T-helper 1 cell treated with Interleukin-12 subunit alpha and Interleukin-12 subunit beta and Interleukin-4 antibody, amounts not matched to agents 30 μg/mL and 1 μg/mL, for 36 hours (primary cell): ENCODE results near the gene PLOD2.

Experiments
- H3K27ac Mint-ChIP-seq: one replicate; pipeline ENCODE4 v1.8.0; 2021; ENCODE audit warnings: mild to moderate bottlenecking, mixed read lengths
- H3K27me3 Mint-ChIP-seq: one replicate; pipeline ENCODE4 v1.8.0; 2021; ENCODE audit warnings: low read depth, mixed read lengths
- H3K36me3 Mint-ChIP-seq: one replicate; pipeline ENCODE4 v1.8.0; 2021; ENCODE audit warnings: low read depth, mixed read lengths
- H3K4me1 Mint-ChIP-seq: one replicate; pipeline ENCODE4 v1.8.0; 2021; ENCODE audit warnings: low read depth, mixed read lengths
- H3K4me3 Mint-ChIP-seq: one replicate; pipeline ENCODE4 v1.8.0; 2021; ENCODE audit warnings: mild to moderate bottlenecking, moderate library complexity, mixed read lengths
- H3K9me3 Mint-ChIP-seq: one replicate; pipeline ENCODE4 v1.8.0; 2021; ENCODE audit warnings: mixed read lengths

Gene PLOD2

DNA sequence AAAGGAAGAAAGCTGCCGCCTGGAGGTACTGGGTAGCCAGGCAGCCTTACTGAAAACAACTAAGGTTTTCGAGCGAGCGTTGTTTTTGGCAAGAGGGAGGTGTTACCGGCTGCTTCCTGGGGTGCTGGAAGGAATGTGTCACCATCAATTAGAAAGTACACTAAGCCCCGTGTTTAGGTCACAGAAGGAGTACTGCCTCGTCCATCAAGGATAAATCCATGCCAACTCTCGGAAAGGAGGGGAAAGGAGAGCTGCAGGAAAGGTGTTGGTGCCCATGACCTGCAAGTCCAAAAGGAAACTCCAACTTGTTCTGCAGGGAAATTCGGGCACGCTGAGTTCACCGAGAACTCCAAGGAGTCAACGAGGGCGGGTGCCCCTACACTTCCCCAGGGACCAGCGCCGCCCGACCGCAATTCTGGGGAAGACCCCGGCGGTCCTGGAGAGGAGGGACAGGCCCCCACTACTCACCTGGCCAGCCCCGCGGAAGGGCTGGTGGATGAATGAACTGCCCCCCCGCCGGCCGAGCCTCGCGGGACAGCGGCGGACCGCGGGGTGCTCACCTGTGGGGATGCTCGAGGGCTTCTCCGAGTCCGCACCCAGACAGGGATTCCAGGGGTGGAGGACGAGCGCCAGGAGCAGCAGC is 542 bp downstream of the PLOD2 start:
- peaks cover 10% of the 10 kb centered on the region for H3K4me1 Mint-ChIP-seq
- peaks cover 2% of the 10 kb centered on the region for H3K36me3 Mint-ChIP-seq
- H3K4me3 Mint-ChIP-seq, result peak overlapping the region; percentile 79
- H3K27ac Mint-ChIP-seq, result no peak overlapping the region
- H3K9me3 Mint-ChIP-seq, result no peaks in the 10 kb centered on the region
- H3K27me3 Mint-ChIP-seq, result peaks cover 69% of the 10 kb centered on the region

GRCh38 chr3:146159616-146160320 is 1.2 kb downstream of the PLOD2 start:
- no peaks in the 10 kb centered on the region for H3K9me3 Mint-ChIP-seq
- peak overlapping the region; percentile 4 for H3K4me3 Mint-ChIP-seq
- peaks cover 2% of the 10 kb centered on the region for H3K36me3 Mint-ChIP-seq
- no peak overlapping the region for H3K27ac Mint-ChIP-seq
- H3K4me1 Mint-ChIP-seq, result peaks cover 10% of the 10 kb centered on the region
- H3K27me3 Mint-ChIP-seq, result peaks cover 64% of the 10 kb centered on the region

DNA sequence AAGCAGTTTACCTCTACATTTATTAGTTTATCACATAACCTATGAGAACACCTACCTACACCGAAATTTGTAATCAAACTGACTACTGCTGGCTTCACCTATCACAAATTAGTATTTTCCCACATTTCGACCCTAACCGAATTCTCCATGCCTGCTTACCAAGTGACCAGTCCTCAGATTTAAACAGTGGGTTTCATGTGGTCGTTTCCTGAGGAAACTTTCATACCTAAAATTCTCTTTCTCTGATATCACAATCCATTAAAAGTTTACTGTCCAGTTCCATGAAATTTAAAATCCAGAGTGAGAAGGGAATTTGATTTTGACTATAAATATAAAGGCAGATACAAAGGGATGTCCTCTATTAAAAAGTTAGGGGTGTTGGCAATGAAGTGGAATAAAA is 1.9 kb downstream of the PLOD2 start:
- Mint-ChIP-seq H3K4me3 (no peak overlapping the region), H3K36me3 (peaks cover 2% of the 10 kb centered on the region), H3K4me1 (peaks cover 10% of the 10 kb centered on the region), H3K27me3 (peaks cover 60% of the 10 kb centered on the region), H3K27ac (no peak overlapping the region), H3K9me3 (no peaks in the 10 kb centered on the region)

GRCh38 chr3:146157325-146158060 is 3.5 kb downstream of the PLOD2 start:
- Mint-ChIP-seq H3K4me3 (no peak overlapping the region), H3K36me3 (peaks cover 2% of the 10 kb centered on the region), H3K4me1 (peaks cover 10% of the 10 kb centered on the region), H3K27ac (no peak overlapping the region), H3K27me3 (peaks cover 50% of the 10 kb centered on the region), H3K9me3 (no peaks in the 10 kb centered on the region)

DNA sequence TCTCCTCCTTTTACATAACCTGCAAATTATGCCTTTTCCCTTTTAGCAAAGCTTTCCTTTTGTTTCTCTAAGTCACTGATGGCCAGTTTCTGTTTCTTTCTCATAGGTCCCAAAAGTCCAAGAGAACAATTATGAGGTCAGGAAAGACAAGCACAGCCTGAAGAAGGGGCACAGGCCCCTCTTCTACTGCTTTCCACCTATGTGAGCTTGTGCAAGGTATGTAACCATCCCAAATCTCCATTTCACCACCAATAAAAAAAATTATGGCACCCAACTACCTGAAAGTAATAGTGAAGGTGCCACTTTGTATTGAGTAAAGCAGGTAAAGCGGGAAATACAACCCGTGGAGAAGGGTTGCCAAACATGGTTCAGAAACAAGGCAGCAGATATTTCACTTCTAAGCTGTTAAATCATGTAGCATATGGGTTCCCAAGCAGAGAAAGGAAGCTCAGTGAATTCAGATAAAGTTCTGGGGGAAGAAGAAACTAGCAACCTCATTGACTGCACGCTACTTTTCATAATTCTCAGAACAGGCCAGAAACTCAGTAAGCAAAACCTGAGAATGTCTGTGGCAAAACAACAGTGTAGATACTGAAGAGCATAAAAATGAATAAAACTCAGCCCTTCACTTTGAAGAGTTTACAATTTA is 4.2 kb downstream of the PLOD2 start:
- Mint-ChIP-seq H3K27me3 (peaks cover 43% of the 10 kb centered on the region), H3K27ac (no peak overlapping the region), H3K4me1 (peaks cover 10% of the 10 kb centered on the region), H3K36me3 (peaks cover 2% of the 10 kb centered on the region), H3K4me3 (no peak overlapping the region), H3K9me3 (no peaks in the 10 kb centered on the region)

GRCh38 chr3:146156095-146156494 is 4.9 kb downstream of the PLOD2 start:
- H3K27me3 Mint-ChIP-seq, result peaks cover 37% of the 10 kb centered on the region
- H3K4me1 Mint-ChIP-seq, result peaks cover 8% of the 10 kb centered on the region
- H3K36me3 Mint-ChIP-seq, result peaks cover 2% of the 10 kb centered on the region
- H3K4me3 Mint-ChIP-seq, result no peak overlapping the region
- no peak overlapping the region for H3K27ac Mint-ChIP-seq
- no peaks in the 10 kb centered on the region for H3K9me3 Mint-ChIP-seq

- H3K4me1 Mint-ChIP-seq, result peaks cover 3% of the 10 kb centered on the region
- no peaks in the 10 kb centered on the region for H3K36me3 Mint-ChIP-seq
- no peak overlapping the region for H3K27ac Mint-ChIP-seq
Measured at GRCh38 chr3:146154995-146155394, 6.0 kb downstream of the PLOD2 start.

GRCh38 chr3:146154316-146154715 is 6.7 kb downstream of the PLOD2 start:
- H3K4me3 Mint-ChIP-seq, result no peak overlapping the region
- no peaks in the 10 kb centered on the region for H3K36me3 Mint-ChIP-seq
- peaks cover 26% of the 10 kb centered on the region for H3K27me3 Mint-ChIP-seq
- no peaks in the 10 kb centered on the region for H3K9me3 Mint-ChIP-seq
- H3K27ac Mint-ChIP-seq, result no peak overlapping the region
- H3K4me1 Mint-ChIP-seq, result no peaks in the 10 kb centered on the region

More at GRCh38 chr3:146154995-146155394, 6.0 kb downstream of the PLOD2 start:
- no peak overlapping the region for H3K4me3 Mint-ChIP-seq
- peaks cover 31% of the 10 kb centered on the region for H3K27me3 Mint-ChIP-seq
- H3K9me3 Mint-ChIP-seq, result no peaks in the 10 kb centered on the region

DNA sequence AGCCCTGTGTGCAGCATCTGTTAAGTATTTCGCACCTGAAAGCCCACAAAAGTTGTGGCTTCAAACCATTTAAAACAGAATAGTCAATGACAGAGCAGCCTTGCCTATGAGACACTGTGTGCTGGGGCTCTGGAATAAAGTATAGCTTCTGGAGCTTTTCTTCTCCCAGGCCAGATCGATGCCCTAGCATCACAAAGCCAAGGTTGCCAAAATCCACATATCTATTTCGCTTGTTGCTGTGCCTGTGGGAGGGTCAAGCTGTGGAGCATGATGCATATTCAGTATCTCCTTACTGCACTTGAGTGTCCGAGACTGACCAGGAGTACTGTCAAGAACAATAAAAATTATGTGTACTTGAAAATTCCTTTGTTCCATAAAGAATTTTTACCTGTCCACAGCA is 7.6 kb downstream of the PLOD2 start:
- peaks cover 17% of the 10 kb centered on the region for H3K27me3 Mint-ChIP-seq
- no peaks in the 10 kb centered on the region for H3K9me3 Mint-ChIP-seq
- H3K4me3 Mint-ChIP-seq, result no peak overlapping the region
- H3K27ac Mint-ChIP-seq, result no peak overlapping the region
- H3K4me1 Mint-ChIP-seq, result no peaks in the 10 kb centered on the region
- H3K36me3 Mint-ChIP-seq, result no peaks in the 10 kb centered on the region

- no peaks in the 10 kb centered on the region for H3K4me1 Mint-ChIP-seq
- H3K27me3 Mint-ChIP-seq, result peaks cover 15% of the 10 kb centered on the region
- H3K9me3 Mint-ChIP-seq, result no peaks in the 10 kb centered on the region
- H3K27ac Mint-ChIP-seq, result no peak overlapping the region
- no peak overlapping the region for H3K4me3 Mint-ChIP-seq
- H3K36me3 Mint-ChIP-seq, result no peaks in the 10 kb centered on the region
Measured at GRCh38 chr3:146152834-146153233, 8.2 kb downstream of the PLOD2 start.

DNA sequence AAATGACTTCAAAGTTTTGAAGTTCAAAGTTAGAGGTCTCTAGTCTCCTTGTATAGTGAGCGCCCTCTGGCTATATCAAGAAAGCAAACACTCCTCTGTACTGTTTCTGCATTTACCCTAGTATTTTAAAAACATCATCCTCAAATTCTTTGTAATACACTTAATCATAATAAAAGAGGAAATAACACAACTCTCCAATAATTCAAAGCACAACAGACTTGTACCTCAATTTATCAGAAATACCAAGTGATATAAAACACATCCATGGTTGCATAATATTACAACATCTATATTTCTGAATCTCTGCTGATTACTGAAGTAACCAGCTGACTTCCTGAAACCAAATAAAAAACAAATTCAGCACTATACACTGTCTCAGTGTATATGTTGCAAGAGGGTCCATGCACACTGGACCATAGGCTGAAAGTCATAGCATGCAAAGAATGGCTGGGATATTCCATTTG is 12.5 kb downstream of the PLOD2 start:
- Mint-ChIP-seq H3K4me1 (no peaks in the 10 kb centered on the region), H3K27me3 (no peaks in the 10 kb centered on the region), H3K4me3 (no peak overlapping the region), H3K9me3 (no peaks in the 10 kb centered on the region), H3K36me3 (no peaks in the 10 kb centered on the region), H3K27ac (no peak overlapping the region)

- Mint-ChIP-seq H3K36me3 (no peaks in the 10 kb centered on the region), H3K4me3 (no peak overlapping the region), H3K4me1 (no peaks in the 10 kb centered on the region)
Measured at GRCh38 chr3:146145642-146146041, 15.3 kb downstream of the PLOD2 start.

DNA sequence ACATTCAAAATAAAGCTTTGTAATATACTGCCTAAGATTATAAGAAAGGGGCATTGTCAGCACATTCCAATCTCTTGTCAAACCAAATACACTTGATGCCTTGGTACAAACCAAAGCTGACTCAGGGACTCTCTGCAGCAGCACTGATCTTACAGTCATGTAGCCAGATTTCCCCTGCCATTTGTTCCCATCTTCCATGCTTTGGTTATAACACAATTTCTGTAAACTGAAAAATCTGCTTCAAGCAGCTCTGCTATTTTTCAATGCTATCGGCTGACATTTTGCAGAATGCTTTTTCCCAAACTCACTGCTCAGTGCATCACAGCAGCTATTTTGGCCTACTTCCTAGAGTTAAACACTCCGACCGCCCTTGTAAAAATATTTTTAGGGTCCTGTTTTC is 18.2 kb downstream of the PLOD2 start:
- no peak overlapping the region for H3K4me3 Mint-ChIP-seq
- H3K27me3 Mint-ChIP-seq, result no peaks in the 10 kb centered on the region
- H3K4me1 Mint-ChIP-seq, result no peaks in the 10 kb centered on the region
- H3K9me3 Mint-ChIP-seq, result no peaks in the 10 kb centered on the region
- no peaks in the 10 kb centered on the region for H3K36me3 Mint-ChIP-seq
- H3K27ac Mint-ChIP-seq, result no peak overlapping the region

More at GRCh38 chr3:146145642-146146041, 15.3 kb downstream of the PLOD2 start:
- no peak overlapping the region for H3K27ac Mint-ChIP-seq
- no peaks in the 10 kb centered on the region for H3K9me3 Mint-ChIP-seq
- no peaks in the 10 kb centered on the region for H3K27me3 Mint-ChIP-seq

DNA sequence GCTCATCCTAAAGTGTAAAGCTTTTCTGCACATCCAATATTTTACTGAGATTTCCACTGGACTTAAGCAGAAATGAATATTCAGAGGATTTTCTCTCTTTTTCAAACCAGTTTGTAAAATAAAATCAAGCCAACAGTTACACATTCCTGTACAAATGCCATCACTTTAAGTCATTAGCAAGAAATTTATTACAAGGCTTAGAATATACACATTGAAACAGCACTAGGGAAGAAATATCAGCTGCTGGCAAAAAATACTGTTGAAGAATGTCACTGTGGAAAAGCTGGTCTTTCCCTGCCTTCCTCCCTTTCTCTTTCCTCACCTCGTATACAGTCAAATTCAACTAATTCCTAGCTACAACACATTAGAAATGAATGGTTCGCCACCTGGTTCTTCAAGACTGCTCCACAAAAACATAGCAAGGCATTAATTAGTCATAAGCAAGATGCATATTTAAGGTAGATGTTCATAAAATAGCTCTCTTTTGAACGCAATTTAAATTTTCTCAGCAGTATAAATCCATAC is 21.3 kb downstream of the PLOD2 start:
- H3K4me1 Mint-ChIP-seq, result no peaks in the 10 kb centered on the region
- no peaks in the 10 kb centered on the region for H3K36me3 Mint-ChIP-seq
- no peaks in the 10 kb centered on the region for H3K9me3 Mint-ChIP-seq
- H3K27ac Mint-ChIP-seq, result no peak overlapping the region
- no peak overlapping the region for H3K4me3 Mint-ChIP-seq
- no peaks in the 10 kb centered on the region for H3K27me3 Mint-ChIP-seq
